H1 (cell line): ENCODE results near the gene HAS3. TPM values are rescaled to one million over a fixed set of nuclear protein-coding genes. Genes with fewer than 3 reads are reported as not detected.

Experiments used
- FOSL1 ChIP-seq: IDR thresholded peaks from 2 replicates; pipeline ENCODE4 v1.6.1; 2011; ENCODE audit warnings: mild to moderate bottlenecking, low read depth, low read length, moderate library complexity; ENCODE audit not compliant: insufficient read depth
- JUND ChIP-seq: IDR thresholded peaks from 2 replicates; pipeline ENCODE4 v1.6.1; 2011; ENCODE audit warnings: mild to moderate bottlenecking, improper control_type of control experiment, low read length
- RAD21 ChIP-seq, 2 experiments: IDR thresholded peaks in 1 of 2; conservative IDR thresholded peaks in 1 of 2; 2 replicates each; pipeline ENCODE4 v1.6.1; 2011; ENCODE audit warnings: low read depth in 2 of 2, low read length in 2 of 2, improper control_type of control experiment in 1 of 2, inconsistent platforms in 1 of 2, mild to moderate bottlenecking in 1 of 2, moderate library complexity in 1 of 2
- RXRA ChIP-seq: IDR thresholded peaks from 2 replicates; pipeline ENCODE4 v1.6.1; 2011; ENCODE audit warnings: low read depth, mild to moderate bottlenecking, low read length, moderate library complexity; ENCODE audit not compliant: insufficient read depth
- polyA plus RNA-seq, 7 experiments: library from polyadenylated mRNA; depleted of rRNA in 3 of 7; stranded (reverse) in 5 of 7; unstranded in 2 of 7; fragments of >200 nt in 5 of 7; fragments of 200-250 nt in 2 of 7; gene quantifications; 1 replicate in 5 of 7; 2 replicates in 1 of 7; 4 replicates in 1 of 7; pipeline versions ENCODE4 v1.2.1 to v1.2.3, GENCODE V29; 2011 to 2013; ENCODE audit warnings: missing spikeins in 2 of 7, mixed read lengths in 2 of 7
- total RNA-seq: library from RNA; stranded (reverse); fragmentation: NEBNext Ultra II Directional; extraction: Animal tissue kit (Norgen Biotek cat#: 25700); gene quantifications from 2 replicates; pipeline ENCODE4 v1.2.1, GENCODE V29; 2021
- TF ChIP-seq, protein P1 (sequence below): fragments of 300-600 bp; sonication (generic); IDR thresholded peaks from 2 replicates; pipeline ENCODE4 v1.7.1; 2012; ENCODE audit warnings: low read length, moderate library complexity, mild to moderate bottlenecking, inconsistent platforms; ENCODE audit not compliant: insufficient replicate concordance
- TF ChIP-seq, protein P2 (sequence below), 3 experiments: IDR thresholded peaks; 1 replicate in 2 of 3; 2 replicates in 1 of 3; pipeline versions ENCODE4 v1.5.1 to v1.6.1; 2011; ENCODE audit warnings: low read length in 3 of 3, mild to moderate bottlenecking in 3 of 3, inconsistent platforms in 2 of 3, low read depth in 1 of 3, moderate library complexity in 1 of 3; ENCODE audit not compliant: insufficient read depth in 1 of 3; ENCODE audit errors: control extremely low read depth in 1 of 3

The HAS3 gene
- total and polyA plus RNA-seq, 2 of the 8 experiments (the other 6 are each of a cell fraction or from before 2014, with no cell fraction given) = 32.1 to 69.6 TPM

DNA sequence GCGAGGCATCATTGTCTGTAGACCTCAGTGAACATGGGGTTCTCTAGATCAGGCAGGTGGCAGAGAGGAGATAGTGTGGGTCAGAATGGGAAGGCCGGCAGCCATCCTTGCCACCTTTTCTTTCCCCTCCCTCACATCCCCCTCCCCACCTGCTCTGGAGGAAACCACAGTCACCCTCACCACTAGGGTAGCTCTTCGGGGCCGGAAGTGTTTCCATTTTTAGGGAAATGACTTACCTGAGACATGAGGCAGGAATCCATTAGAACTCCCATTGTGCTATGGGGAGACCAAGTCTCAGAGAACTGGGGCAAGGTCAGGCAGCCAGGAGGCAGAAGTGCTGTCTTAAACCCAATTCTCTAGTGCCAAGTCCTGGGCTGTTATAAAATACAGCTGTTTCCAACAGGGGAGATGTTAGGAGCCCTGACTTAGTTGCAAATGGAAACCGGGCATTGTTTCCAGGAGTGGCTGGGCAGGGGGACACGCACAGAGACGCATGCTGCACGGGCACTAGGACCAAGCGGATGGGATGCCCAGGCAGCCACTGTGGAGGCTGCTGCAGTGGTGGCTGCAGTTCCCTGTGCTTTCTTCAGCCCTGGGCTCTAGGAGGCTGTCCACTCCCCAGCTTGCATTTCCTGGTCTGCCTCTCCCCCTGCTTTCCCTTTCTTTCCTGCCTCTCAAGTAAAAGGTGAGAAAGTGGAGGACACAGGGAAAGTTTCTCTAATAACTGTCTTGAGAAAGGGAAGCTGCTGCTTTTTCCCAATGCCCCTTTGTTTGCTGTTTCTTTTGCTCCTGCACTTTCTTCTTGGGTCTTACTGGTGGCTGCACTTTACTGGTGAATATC is 2.8 kb downstream of the HAS3 start (continued):
- TF ChIP-seq, protein P1, sequence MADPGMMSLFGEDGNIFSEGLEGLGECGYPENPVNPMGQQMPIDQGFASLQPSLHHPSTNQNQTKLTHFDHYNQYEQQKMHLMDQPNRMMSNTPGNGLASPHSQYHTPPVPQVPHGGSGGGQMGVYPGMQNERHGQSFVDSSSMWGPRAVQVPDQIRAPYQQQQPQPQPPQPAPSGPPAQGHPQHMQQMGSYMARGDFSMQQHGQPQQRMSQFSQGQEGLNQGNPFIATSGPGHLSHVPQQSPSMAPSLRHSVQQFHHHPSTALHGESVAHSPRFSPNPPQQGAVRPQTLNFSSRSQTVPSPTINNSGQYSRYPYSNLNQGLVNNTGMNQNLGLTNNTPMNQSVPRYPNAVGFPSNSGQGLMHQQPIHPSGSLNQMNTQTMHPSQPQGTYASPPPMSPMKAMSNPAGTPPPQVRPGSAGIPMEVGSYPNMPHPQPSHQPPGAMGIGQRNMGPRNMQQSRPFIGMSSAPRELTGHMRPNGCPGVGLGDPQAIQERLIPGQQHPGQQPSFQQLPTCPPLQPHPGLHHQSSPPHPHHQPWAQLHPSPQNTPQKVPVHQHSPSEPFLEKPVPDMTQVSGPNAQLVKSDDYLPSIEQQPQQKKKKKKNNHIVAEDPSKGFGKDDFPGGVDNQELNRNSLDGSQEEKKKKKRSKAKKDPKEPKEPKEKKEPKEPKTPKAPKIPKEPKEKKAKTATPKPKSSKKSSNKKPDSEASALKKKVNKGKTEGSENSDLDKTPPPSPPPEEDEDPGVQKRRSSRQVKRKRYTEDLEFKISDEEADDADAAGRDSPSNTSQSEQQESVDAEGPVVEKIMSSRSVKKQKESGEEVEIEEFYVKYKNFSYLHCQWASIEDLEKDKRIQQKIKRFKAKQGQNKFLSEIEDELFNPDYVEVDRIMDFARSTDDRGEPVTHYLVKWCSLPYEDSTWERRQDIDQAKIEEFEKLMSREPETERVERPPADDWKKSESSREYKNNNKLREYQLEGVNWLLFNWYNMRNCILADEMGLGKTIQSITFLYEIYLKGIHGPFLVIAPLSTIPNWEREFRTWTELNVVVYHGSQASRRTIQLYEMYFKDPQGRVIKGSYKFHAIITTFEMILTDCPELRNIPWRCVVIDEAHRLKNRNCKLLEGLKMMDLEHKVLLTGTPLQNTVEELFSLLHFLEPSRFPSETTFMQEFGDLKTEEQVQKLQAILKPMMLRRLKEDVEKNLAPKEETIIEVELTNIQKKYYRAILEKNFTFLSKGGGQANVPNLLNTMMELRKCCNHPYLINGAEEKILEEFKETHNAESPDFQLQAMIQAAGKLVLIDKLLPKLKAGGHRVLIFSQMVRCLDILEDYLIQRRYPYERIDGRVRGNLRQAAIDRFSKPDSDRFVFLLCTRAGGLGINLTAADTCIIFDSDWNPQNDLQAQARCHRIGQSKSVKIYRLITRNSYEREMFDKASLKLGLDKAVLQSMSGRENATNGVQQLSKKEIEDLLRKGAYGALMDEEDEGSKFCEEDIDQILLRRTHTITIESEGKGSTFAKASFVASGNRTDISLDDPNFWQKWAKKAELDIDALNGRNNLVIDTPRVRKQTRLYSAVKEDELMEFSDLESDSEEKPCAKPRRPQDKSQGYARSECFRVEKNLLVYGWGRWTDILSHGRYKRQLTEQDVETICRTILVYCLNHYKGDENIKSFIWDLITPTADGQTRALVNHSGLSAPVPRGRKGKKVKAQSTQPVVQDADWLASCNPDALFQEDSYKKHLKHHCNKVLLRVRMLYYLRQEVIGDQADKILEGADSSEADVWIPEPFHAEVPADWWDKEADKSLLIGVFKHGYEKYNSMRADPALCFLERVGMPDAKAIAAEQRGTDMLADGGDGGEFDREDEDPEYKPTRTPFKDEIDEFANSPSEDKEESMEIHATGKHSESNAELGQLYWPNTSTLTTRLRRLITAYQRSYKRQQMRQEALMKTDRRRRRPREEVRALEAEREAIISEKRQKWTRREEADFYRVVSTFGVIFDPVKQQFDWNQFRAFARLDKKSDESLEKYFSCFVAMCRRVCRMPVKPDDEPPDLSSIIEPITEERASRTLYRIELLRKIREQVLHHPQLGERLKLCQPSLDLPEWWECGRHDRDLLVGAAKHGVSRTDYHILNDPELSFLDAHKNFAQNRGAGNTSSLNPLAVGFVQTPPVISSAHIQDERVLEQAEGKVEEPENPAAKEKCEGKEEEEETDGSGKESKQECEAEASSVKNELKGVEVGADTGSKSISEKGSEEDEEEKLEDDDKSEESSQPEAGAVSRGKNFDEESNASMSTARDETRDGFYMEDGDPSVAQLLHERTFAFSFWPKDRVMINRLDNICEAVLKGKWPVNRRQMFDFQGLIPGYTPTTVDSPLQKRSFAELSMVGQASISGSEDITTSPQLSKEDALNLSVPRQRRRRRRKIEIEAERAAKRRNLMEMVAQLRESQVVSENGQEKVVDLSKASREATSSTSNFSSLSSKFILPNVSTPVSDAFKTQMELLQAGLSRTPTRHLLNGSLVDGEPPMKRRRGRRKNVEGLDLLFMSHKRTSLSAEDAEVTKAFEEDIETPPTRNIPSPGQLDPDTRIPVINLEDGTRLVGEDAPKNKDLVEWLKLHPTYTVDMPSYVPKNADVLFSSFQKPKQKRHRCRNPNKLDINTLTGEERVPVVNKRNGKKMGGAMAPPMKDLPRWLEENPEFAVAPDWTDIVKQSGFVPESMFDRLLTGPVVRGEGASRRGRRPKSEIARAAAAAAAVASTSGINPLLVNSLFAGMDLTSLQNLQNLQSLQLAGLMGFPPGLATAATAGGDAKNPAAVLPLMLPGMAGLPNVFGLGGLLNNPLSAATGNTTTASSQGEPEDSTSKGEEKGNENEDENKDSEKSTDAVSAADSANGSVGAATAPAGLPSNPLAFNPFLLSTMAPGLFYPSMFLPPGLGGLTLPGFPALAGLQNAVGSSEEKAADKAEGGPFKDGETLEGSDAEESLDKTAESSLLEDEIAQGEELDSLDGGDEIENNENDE = no peak
- TF ChIP-seq, protein P2, sequence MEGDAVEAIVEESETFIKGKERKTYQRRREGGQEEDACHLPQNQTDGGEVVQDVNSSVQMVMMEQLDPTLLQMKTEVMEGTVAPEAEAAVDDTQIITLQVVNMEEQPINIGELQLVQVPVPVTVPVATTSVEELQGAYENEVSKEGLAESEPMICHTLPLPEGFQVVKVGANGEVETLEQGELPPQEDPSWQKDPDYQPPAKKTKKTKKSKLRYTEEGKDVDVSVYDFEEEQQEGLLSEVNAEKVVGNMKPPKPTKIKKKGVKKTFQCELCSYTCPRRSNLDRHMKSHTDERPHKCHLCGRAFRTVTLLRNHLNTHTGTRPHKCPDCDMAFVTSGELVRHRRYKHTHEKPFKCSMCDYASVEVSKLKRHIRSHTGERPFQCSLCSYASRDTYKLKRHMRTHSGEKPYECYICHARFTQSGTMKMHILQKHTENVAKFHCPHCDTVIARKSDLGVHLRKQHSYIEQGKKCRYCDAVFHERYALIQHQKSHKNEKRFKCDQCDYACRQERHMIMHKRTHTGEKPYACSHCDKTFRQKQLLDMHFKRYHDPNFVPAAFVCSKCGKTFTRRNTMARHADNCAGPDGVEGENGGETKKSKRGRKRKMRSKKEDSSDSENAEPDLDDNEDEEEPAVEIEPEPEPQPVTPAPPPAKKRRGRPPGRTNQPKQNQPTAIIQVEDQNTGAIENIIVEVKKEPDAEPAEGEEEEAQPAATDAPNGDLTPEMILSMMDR (IDR thresholded peaks at IDR 0.05; ENCODE audit: control extremely low read depth in 1 of 3, insufficient read depth in 1 of 3, low read depth in 1 of 3, low read length in 3 of 3) = peak in 1 of 3 experiments; percentile 19; a peak in 1 of 4 replicates
- TF ChIP-seq FOSL1 (peak; percentile 91), RAD21 (IDR thresholded peaks at IDR 0.05 in 1 of 2, conservative IDR thresholded peaks at IDR 0.05 in 1 of 2; ENCODE audit: low read depth in 2 of 2, low read length in 2 of 2) (no peak), JUND (no peak), RXRA (no peak)
